ENCODE results near the gene ASIC4.

Gene ASIC4

DNA sequence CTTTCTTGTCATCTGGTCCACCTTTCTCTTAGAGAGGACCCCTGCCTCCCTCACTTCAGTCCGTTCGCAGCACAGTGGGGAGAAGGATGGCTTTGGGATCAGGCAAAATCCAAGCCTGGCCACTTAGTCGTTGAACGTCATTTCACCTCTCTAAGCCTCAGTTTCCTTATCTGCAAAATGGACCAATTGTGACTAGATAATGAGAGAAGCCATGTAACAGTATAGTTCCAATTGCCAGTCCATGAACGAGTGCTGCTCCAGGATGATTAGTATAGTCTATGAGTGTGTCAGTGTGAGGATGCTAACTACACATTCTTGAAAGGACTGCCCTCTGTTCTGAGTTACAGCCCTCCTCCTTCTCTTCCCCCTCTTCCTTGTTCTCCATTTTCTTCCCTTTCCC is 58.9 kb downstream of the ASIC4 start:
- Histone ChIP-seq H2AFZ (ENCODE audit: low read depth, low read length) (no peak overlapping the region), H3K4me1 (ENCODE audit: insufficient read depth, low read length) (peaks cover 30% of the 10 kb centered on the region), H3K27me3 (ENCODE audit: insufficient read depth, low read length) (peaks cover 3% of the 10 kb centered on the region), H3K4me3 (ENCODE audit: low read length) (no peak overlapping the region), H3K36me3 (ENCODE audit: insufficient read depth, low read length) (peaks cover 14% of the 10 kb centered on the region), H3K9me3 (ENCODE audit: low read length) (no peaks in the 10 kb centered on the region)

DNA sequence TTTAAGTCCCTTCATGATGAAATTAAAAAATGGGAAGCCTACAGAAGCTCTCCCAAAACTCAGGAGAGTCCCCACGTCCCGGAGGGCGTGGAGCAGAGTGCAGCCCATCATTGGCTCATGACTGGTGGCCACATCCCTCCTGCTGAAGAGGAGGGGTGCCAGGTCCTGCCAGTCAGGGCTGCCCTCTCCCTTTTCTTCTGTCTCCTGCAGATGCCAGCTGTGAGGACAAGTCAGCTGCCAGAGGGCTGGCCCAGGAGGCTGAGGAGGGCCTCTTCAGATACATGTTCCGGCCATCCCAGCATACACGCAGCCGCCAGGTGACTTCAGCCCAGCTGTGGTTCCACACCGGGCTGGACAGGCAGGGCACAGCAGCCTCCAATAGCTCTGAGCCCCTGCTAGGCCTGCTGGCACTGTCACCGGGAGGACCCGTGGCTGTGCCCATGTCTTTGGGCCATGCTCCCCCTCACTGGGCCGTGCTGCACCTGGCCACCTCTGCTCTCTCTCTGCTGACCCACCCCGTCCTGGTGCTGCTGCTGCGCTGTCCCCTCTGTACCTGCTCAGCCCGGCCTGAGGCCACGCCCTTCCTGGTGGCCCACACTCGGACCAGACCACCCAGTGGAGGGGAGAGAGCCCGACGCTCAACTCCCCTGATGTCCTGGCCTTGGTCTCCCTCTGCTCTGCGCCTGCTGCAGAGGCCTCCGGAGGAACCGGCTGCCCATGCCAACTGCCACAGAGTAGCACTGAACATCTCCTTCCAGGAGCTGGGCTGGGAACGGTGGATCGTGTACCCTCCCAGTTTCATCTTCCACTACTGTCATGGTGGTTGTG is 60.4 kb downstream of the ASIC4 start:
- Histone ChIP-seq H3K9me3 (ENCODE audit: low read length) (no peaks in the 10 kb centered on the region), H3K4me1 (ENCODE audit: insufficient read depth, low read length) (peaks cover 35% of the 10 kb centered on the region), H3K27me3 (ENCODE audit: insufficient read depth, low read length) (peaks cover 3% of the 10 kb centered on the region), H3K4me3 (ENCODE audit: low read length) (no peak overlapping the region), H2AFZ (ENCODE audit: low read depth, low read length) (no peak overlapping the region), H3K36me3 (ENCODE audit: insufficient read depth, low read length) (peaks cover 4% of the 10 kb centered on the region)

DNA sequence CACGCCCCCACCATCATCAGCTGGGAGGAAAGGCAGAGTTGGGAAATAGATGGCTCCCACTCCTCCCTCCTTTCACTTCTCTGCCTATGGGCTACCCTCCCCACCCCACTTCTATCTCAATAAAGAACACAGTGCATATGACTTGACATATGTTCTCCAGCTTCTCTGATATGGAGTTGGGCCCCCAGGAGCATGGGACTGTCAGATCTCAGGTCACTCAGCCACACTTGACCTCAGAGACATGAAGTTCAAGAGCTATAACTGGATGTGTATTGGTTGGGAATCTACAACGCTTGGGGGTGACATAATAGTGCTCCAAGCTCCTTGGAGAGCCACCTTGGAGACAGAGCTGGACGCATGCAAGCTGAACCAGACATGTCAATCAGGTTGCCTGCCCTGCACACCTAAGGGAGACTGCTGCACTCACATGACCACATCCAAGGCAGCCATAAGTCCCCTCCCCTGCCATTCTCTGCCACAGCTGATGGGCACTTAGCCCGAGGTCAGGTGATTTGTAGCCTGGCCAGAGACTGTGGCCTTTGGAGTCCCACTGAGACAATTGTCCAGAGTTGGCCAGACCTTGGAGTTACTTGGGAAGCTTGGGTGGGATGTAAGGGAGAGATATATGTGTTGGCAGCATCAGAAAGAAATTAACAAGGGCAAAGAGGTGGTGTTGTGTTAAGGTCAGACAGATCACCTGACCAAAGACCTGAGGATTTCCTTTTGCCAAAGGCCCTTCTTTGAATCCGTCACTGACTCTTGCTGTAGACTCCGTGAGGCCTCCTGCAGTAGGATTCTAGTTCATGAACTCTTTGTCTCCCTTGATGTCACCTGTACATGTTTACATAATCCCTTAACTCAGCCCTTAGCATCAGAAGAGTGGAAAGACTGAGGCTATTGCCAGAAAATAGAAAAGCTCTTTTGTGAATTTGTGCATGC is 61.6 kb downstream of the ASIC4 start:
- H3K4me1 ChIP-seq (ENCODE audit: insufficient read depth, low read length) = peaks cover 32% of the 10 kb centered on the region
- H2AFZ ChIP-seq (ENCODE audit: low read depth, low read length) = no peak overlapping the region
- H3K4me3 ChIP-seq (ENCODE audit: low read length) = no peak overlapping the region

DNA sequence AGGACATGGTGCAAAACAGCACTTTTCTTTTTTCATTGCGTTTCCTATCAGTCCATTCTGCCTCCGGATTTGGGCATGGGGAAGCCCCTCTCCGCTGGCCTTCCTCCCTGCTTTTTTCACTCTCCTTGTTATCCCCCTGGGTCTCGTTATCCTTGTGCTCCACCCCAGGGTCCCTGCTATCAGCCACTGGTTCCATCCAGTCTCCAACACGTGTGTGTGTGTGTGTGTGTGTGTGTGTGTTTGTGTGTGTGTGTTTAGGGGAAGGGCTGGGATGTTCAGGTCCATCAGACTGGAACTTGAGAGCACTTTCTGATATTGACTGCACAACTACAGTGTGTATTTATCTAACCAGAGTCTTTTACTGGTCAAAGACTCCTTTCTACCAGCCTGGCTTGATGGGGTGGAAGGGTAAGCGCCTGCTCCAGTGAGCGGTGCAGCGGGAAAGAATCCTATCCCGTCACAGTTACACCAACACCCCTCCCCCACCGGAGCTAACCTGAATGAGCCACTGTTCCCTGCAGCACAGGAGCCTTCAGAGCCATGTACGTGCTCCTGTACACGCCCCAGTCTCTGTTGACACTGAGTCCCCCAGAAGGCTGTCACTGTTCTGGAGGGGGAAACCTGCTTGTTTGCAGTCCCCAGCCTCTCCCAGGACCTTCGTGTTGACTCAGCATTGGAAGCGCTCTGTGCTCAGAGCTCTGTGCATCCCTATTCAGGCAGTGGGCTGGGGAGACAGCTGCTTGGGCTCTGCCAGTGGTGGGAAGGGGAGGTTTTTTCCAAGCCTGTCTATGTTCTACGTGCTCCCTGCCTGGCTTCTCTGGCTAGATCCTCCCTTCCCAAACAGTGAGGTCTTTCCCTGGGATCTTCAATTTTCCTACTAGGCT is 62.5 kb downstream of the ASIC4 start:
- Histone ChIP-seq H3K36me3 (ENCODE audit: insufficient read depth, low read length) (no peaks in the 10 kb centered on the region), H3K9me3 (ENCODE audit: low read length) (no peaks in the 10 kb centered on the region), H3K4me1 (ENCODE audit: insufficient read depth, low read length) (peaks cover 29% of the 10 kb centered on the region), H3K4me3 (ENCODE audit: low read length) (peak overlapping the region; percentile 21), H2AFZ (ENCODE audit: low read depth, low read length) (peak overlapping the region; percentile 33), H3K27me3 (ENCODE audit: insufficient read depth, low read length) (peaks cover 3% of the 10 kb centered on the region)

More for the DNA sequence above, 61.6 kb downstream of the ASIC4 start:
- Histone ChIP-seq H3K27me3 (ENCODE audit: insufficient read depth, low read length) (peaks cover 3% of the 10 kb centered on the region), H3K36me3 (ENCODE audit: insufficient read depth, low read length) (no peaks in the 10 kb centered on the region), H3K9me3 (ENCODE audit: low read length) (no peaks in the 10 kb centered on the region)

DNA sequence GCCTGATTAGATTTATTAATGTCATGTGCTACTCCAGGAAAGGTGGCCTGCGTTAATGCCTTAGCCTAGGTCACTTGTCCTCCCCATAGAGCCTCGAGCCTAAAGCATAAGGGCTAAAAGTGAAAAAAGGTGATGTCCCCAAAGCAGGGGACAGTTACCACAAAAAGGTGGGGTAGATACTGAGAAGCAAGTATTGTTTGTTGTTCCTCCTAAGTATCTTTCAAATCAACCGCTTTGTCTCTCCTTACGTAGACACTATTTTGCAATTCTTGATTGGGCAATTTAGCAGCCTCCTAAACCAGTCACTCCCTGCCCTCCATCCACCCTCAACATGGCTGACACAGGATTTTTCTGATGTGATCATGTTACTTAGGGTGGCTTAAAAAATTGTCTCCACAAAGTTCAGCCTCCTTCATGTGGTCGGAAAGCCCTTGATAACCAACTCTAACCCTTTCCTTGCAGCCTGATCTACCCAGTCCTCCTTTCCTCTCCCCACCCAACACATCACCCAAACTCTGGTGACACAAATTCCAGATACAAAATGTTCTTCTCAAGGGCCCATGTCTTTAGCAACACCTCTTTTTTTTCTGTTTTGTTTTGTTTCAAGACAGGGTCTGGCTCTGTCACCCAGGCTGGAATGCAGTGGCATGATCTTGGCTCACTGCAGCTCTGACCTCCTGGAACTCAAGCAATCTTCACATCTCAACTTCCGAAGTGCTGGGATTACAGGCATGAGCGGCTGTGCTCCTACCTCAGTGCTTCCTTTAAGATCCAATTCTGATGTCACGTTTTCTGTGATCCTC is 64.7 kb downstream of the ASIC4 start:
- no peaks in the 10 kb centered on the region for H3K36me3 ChIP-seq (ENCODE audit: insufficient read depth, low read length)
- peaks cover 24% of the 10 kb centered on the region for H3K4me1 ChIP-seq (ENCODE audit: insufficient read depth, low read length)
- H3K9me3 ChIP-seq (ENCODE audit: low read length) = no peaks in the 10 kb centered on the region
- H3K27me3 ChIP-seq (ENCODE audit: insufficient read depth, low read length) = peaks cover 4% of the 10 kb centered on the region
- no peak overlapping the region for H2AFZ ChIP-seq (ENCODE audit: low read depth, low read length)
- H3K4me3 ChIP-seq (ENCODE audit: low read length) = no peak overlapping the region

DNA sequence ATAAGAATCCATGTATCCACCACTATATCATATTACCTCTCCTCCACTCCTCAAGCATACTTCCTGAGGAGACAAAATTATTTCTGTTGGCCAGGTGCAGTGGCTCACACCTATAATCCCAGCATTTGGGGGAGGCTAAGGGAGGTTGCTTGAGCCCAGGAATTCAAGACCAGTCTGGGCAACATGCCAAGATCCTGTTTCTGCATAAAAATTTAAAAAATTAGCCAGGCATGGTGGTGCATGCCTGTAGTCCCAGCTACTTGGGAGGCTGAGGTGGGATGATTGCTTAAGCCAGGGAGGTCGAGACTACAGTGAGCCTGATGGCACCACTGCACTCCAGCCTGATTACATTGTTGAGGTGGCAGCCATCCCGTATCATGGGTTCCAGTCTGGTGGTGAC is 67.1 kb downstream of the ASIC4 start:
- Histone ChIP-seq H3K9me3 (ENCODE audit: low read length) (no peaks in the 10 kb centered on the region), H3K4me1 (ENCODE audit: insufficient read depth, low read length) (peaks cover 21% of the 10 kb centered on the region), H3K27me3 (ENCODE audit: insufficient read depth, low read length) (peaks cover 16% of the 10 kb centered on the region), H3K36me3 (ENCODE audit: insufficient read depth, low read length) (no peaks in the 10 kb centered on the region), H3K4me3 (ENCODE audit: low read length) (no peak overlapping the region), H2AFZ (ENCODE audit: low read depth, low read length) (no peak overlapping the region)

Measured in neuron (in vitro differentiated cells).